ENCODE data around the gene ACVR1. TPM values are rescaled to one million over a fixed set of nuclear protein-coding genes. Genes with fewer than 3 reads are reported as not detected.
"Not testable (repeated sequence)": the region's sequence is repeated elsewhere in the genome, so short reads cannot be mapped to it uniquely, and the experiment has no call there.

Gene ACVR1
- polyA plus RNA-seq, 1 donor: 26.3 TPM

- no peak for DNase-seq (ENCODE audit: low read depth)
Measured at GRCh38 chr2:157830696-157831570, 45.2 kb downstream of the ACVR1 start.

DNA sequence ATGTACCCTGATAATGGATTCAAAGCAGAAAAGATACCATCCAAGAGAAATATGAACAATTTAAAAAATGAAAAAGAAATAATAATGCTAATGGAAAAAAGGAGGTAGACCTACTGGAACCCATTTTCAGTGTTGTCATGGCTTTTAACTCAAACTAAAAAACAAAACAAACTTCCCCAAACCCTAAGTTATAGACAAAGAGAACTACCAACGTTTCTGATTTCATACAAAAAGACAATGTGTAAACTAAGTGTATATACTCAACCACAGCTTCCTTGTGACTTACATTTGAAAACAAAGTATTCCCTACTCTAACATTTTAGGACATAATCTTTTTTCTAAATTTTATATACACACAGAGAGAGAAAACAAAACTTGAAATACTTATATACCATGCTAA is 45.9 kb downstream of the ACVR1 start:
- no peak for DNase-seq (ENCODE audit: low read depth)

DNA sequence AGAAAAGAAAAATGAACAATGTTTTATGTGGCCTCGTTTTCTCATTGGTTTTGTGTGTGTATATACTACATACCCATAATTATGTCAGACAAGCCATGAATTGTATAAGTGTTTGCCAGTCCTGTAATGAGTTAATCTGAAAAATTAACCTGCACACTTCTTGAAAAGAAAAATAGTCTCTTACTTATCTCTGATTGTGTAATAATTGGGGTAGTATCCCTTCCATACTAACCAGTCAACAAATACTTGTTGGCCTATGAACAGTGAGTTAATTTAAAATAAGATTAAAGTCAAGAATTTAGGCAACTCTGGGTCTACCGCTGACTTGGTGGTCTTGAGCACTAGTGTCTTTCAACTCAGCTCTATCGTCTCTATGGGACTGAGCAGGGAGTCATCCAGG is 48.8 kb downstream of the ACVR1 start:
- DNase-seq (ENCODE audit: low read depth): no peak

- DNase-seq (ENCODE audit: low read depth): not testable (repeated sequence)
Measured at GRCh38 chr2:157826644-157827043, 49.5 kb downstream of the ACVR1 start.

DNA sequence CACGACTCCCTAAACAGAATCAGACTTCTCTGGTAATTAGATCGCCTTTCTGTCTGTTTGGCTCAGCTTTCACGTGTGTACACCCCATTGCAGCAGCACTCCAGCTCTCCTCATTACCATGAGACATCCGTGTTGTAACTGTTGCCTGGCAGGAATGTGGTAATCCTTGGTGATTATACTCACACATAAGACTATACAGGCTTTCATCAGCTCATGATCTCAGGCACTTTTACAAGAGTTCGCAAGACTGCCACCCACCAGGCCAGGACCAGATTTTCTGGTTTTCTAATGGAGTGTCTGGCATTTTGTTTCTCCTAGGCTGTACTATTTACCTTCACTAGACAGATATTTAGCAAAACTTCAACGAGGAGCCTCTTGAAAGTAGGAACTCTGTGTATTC is 50.2 kb downstream of the ACVR1 start:
- no peak for DNase-seq (ENCODE audit: low read depth)

GRCh38 chr2:157822993-157823392 is 53.1 kb downstream of the ACVR1 start:
- DNase-seq (ENCODE audit: low read depth): no peak

GRCh38 chr2:157822533-157822932 is 53.6 kb downstream of the ACVR1 start:
- DNase-seq (ENCODE audit: low read depth): no peak

GRCh38 chr2:157821519-157822131 is 54.5 kb downstream of the ACVR1 start:
- DNase-seq (ENCODE audit: low read depth): no peak

DNA sequence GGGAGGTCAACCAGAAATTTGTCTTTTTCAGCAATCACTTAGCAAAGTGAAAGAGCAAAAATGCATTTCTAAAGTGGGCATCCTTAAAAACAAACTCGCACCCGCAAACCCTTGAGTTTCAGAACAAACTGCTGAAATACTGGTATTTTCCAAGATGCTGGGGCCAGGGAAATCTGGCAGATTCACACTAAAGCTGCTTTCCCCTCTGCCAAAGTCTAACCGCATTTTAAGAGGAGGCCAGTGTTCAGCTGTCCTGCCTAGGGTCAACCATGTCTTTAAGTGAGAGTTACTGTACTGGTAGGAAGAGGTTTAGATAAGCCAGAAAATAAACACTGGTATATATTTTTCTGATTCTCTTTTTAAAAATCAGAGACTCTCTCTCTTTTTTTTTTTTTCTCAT is 55.9 kb downstream of the ACVR1 start:
- no peak for DNase-seq (ENCODE audit: low read depth)

GRCh38 chr2:157819761-157820160 is 56.4 kb downstream of the ACVR1 start:
- no peak for DNase-seq (ENCODE audit: low read depth)

GRCh38 chr2:157818227-157818626 is 57.9 kb downstream of the ACVR1 start:
- no peak for DNase-seq (ENCODE audit: low read depth)

GRCh38 chr2:157815421-157815820 is 60.7 kb downstream of the ACVR1 start:
- DNase-seq (ENCODE audit: low read depth): no peak

DNA sequence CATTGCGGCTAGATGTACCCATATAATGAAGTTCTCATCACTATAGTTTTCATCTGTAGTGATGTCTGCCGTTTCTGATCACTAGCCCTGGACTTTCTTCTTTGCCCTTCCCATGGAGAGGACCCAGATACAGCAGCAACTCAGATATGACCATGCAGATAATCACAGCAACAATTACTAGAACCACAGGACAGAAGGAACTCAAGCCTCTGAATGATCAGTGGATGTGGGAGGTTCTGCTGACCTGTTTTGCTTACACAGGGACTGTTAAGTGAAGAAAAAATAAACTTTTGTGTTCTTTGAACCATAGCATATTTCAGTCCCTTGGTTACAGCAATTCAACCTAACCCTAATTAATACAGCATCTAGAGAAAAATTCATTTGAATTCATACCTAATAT is 62.7 kb downstream of the ACVR1 start:
- DNase-seq (ENCODE audit: low read depth): no peak

DNA sequence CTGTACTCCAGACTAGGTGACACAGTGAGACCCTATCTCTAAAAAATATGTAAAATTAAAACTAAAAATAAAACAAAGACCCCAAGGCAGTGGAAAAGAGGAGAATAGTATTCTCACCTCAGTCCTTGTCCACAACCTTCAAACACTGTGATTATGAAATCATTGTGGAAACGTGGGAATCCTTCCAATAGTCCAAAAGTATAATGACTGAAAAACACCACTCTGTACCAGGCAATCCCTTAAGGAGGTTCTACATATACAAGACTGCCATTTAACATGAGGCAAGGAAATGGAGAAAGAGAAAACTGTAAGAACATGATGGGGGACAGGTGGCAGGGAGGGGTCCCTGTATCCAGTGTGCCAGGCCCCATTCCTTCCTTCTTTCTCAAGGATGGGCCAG is 66.1 kb downstream of the ACVR1 start:
- DNase-seq (ENCODE audit: low read depth): no peak

DNA sequence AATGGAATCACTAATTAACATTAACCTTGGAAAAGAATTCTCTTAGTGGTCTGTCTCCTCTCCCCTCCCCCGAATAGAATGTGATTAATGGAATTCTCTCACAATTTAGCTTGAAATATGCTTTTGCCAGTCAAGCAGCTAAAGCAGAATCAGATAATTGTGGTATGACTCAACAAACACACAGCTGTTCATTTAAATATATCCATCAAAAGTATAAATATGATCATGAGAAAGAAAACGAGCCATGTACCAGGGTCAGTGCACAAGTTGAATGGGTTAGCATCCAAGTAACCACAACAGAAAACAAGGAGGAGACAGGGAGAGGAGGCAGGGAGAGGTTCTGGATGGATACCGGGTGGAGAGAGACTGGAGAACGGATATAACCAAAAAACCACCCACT is 66.9 kb downstream of the ACVR1 start:
- no peak for DNase-seq (ENCODE audit: low read depth)

GRCh38 chr2:157808421-157808820 is 67.7 kb downstream of the ACVR1 start:
- no peak for DNase-seq (ENCODE audit: low read depth)

DNA sequence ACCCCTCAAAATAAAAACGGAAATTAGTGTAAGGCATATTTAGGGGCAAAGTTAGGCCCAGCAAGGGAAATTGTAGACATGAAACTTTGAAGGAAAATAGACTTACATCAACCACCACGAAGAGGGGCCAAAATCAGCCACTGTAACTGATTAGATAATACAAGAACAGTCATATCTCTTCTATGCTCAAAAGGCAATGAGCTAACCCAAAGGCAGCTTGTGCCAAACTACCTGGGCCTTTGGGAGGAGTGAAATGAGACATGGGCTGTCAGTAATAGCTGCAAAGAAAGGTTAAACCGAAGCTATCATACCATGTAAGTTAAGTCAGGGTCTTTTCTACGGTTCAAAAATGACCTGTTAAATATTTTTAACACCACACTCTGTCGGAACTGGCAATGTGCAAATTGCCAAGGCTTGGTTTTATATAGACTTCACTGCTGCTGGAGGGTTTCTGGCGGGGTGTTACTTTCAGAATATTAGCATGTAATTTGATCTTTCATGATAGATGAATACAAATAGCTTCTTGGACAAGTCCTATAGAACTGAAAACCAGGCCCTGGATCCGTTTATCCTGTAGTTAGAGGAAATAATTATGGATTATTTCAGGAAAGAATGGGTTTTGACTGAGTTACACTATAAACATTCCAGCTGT is 69.6 kb downstream of the ACVR1 start:
- no peak for DNase-seq (ENCODE audit: low read depth)

GRCh38 chr2:157805519-157805918 is 70.6 kb downstream of the ACVR1 start:
- DNase-seq (ENCODE audit: low read depth): no peak

GRCh38 chr2:157804355-157804754 is 71.8 kb downstream of the ACVR1 start:
- no peak for DNase-seq (ENCODE audit: low read depth)

GRCh38 chr2:157803952-157804351 is 72.2 kb downstream of the ACVR1 start:
- DNase-seq (ENCODE audit: low read depth): no peak

GRCh38 chr2:157803476-157803875 is 72.7 kb downstream of the ACVR1 start:
- DNase-seq (ENCODE audit: low read depth): no peak

DNA sequence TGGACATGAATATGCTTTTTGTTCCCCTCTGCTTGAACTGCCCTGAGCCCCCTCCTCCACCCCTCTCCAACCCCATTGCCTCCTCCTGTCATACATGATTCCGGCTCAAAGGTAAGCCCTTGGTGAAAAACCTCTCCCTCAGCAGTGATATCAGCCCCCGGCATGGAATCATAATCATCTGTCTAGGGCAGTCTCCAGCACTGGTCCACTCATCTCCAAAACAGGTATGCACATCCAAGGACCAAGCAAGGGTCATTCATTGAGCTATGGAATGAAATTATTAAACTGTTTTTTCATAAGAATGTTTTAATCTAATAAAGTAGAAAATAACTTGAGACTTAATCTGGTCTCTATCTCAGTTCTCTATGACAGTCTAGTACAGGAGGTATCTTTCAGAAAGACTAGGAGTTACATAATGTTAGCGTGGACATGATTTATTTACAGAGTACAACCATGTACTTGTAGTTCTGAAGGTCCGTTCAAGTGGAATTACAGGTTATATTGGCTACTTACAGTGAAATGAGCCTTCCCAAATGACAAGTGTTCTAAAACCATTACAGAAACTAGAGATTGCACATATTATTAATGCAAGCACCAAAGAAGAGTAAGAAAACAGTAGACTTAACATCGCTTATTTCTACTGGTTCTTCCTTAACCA is 75.2 kb downstream of the ACVR1 start:
- no peak for DNase-seq (ENCODE audit: low read depth)
